Measurements from ENCODE around the gene BCAT1. TPM values are rescaled to one million over a fixed set of nuclear protein-coding genes. Genes with fewer than 3 reads are reported as not detected.

Gene BCAT1
- total and polyA plus RNA-seq, 2 of the 8 experiments (the other 6 are each of a cell fraction or from before 2014, with no cell fraction given), result 19.7 to 263 TPM

GRCh38 chr12:24881724-24882371 lies 67.1 kb downstream of the BCAT1 start:
- POLR2A ChIA-PET (ENCODE audit: partially characterized antibody), result interaction anchor here (0.8 kb wide), 1 partner anchor 10 kb away, joined by 4 read pairs; no protein-coding TSS in a partner anchor
- Histone ChIP-seq H2AK5ac (ENCODE audit: low read depth, low read length) (no peak overlapping the region), H3K4me1 (replicated peaks in 1 of 4; ENCODE audit: control insufficient read depth in 3 of 4, insufficient read depth in 4 of 4, low read length in 3 of 4) (no peaks in the 10 kb centered on the region), H3K18ac (ENCODE audit: extremely low read depth, low read length) (no peak overlapping the region), H3K56ac (replicated peaks; ENCODE audit: insufficient read length, low read depth, low read length) (no peak overlapping the region), H2BK5ac (ENCODE audit: low read depth, low read length) (no peak overlapping the region), H3K36me3 (ENCODE audit: control insufficient read depth in 2 of 4, insufficient read depth in 4 of 4, low read length in 3 of 4) (peaks cover 3 to 55% (median 31%) of the 10 kb centered on the region in 4 experiments; a peak in 6 of 8 replicates), H3K79me1 (ENCODE audit: low read depth, low read length) (no peaks in the 10 kb centered on the region), H2AFZ (ENCODE audit: low read length) (no peak overlapping the region), H2BK120ac (replicated peaks; ENCODE audit: low read depth, low read length) (no peak overlapping the region), H3K27me3 (replicated peaks in 1 of 4; ENCODE audit: control insufficient read depth in 3 of 4, extremely low read depth in 1 of 4, insufficient read depth in 3 of 4, low read length in 3 of 4) (peaks cover 0 to 1% (median 0%) of the 10 kb centered on the region in 4 experiments; a peak in 1 of 7 replicates), H3K4me2 (ENCODE audit: insufficient read depth in 1 of 2, low read depth in 2 of 2, low read length in 2 of 2) (no peak overlapping the region), H3K9ac (replicated peaks in 1 of 4; ENCODE audit: extremely low read depth in 1 of 4, low read depth in 3 of 4, low read length in 3 of 4) (no peak overlapping the region), H3K14ac (ENCODE audit: insufficient read length) (no peak overlapping the region), H4K20me1 (replicated peaks in 1 of 2; ENCODE audit: control insufficient read depth in 1 of 2, insufficient read depth in 2 of 2, low read length in 2 of 2) (no peaks in the 10 kb centered on the region), H3K23ac (ENCODE audit: insufficient read length) (no peak overlapping the region), H3K79me2 (ENCODE audit: control insufficient read depth in 1 of 2, insufficient read depth in 2 of 2, low read length in 2 of 2) (peaks cover 0 to 25% of the 10 kb centered on the region in 2 experiments; a peak in 2 of 4 replicates), H4K8ac (ENCODE audit: extremely low read depth, insufficient read depth, low read length) (no peak overlapping the region), H2BK15ac (ENCODE audit: low read length) (no peak overlapping the region), H3K4ac (replicated peaks; ENCODE audit: insufficient read length, low read depth, low read length) (no peak overlapping the region), H3K9me3 (ENCODE audit: insufficient read depth in 2 of 2, low read depth in 1 of 2, low read length in 1 of 2) (no peaks in the 10 kb centered on the region), H3K23me2 (ENCODE audit: low read depth, low read length) (no peaks in the 10 kb centered on the region), H3K27ac (ENCODE audit: low read depth, low read length) (no peak overlapping the region), H4K5ac (ENCODE audit: insufficient read length, low read depth, low read length) (no peak overlapping the region), H4K91ac (replicated peaks; ENCODE audit: insufficient read length, low read length) (no peak overlapping the region), H2BK20ac (ENCODE audit: low read length) (no peak overlapping the region), H3K4me3 (ENCODE audit: extremely low read depth in 1 of 4, insufficient read depth in 2 of 4, low read depth in 3 of 4, low read length in 4 of 4) (no peak overlapping the region), H2BK12ac (ENCODE audit: low read depth, low read length) (no peak overlapping the region)
- DNase-seq (ENCODE audit: low read depth in 1 of 2, low spot score in 2 of 2) (no peak), FAIRE-seq (no peak)
- TF ChIP-seq RAD21 (IDR thresholded peaks at IDR 0.05 in 1 of 2, conservative IDR thresholded peaks at IDR 0.05 in 1 of 2; ENCODE audit: low read depth in 2 of 2, low read length in 2 of 2) (no peak), SIN3A (conservative IDR thresholded peaks at IDR 0.05 in 1 of 2, IDR thresholded peaks at IDR 0.05 in 1 of 2; ENCODE audit: low read depth in 1 of 2, low read length in 2 of 2) (no peak), EP300 (IDR thresholded peaks at IDR 0.05; ENCODE audit: borderline replicate concordance in 1 of 2, low read depth in 2 of 2, low read length in 2 of 2) (no peak), CHD1 (IDR thresholded peaks at IDR 0.05; ENCODE audit: low read depth, low read length) (no peak), EZH2 (IDR thresholded peaks at IDR 0.05; ENCODE audit: low read depth, low read length, severe bottlenecking) (no peak), BCL11A (IDR thresholded peaks at IDR 0.05; ENCODE audit: low read depth in 2 of 2, low read length in 2 of 2) (no peak), CTCF (IDR thresholded peaks at IDR 0.05; ENCODE audit: control extremely low read depth in 1 of 3, insufficient read depth in 1 of 3, low read depth in 1 of 3, low read length in 3 of 3) (no peak), POLR2A (IDR thresholded peaks at IDR 0.05; ENCODE audit: control extremely low read depth in 1 of 2, low read depth in 2 of 2, low read length in 2 of 2) (no peak)
- CTCF ChIA-PET (ENCODE audit: partially characterized antibody), result interaction anchor here (0.6 to 1.6 kb wide), 3 partner anchors 10 to 1035 kb away, joined by 3 to 5 read pairs (median 4); no protein-coding TSS in a partner anchor
- 87% methylated on average over 4 of the region's 4 CpGs; no CpG with 5 or more reads in 1 of the 2 experiments for WGBS, 2 experiments (ENCODE audit: extremely low coverage in 1 of 2, insufficient coverage in 1 of 2, insufficient read length in 1 of 2, insufficient replicate concordance in 2 of 2, low coverage in 1 of 2, low lambda C conversion rate in 2 of 2, missing lambda C conversion rate in 1 of 2)

All from H1 (cell line).